Hematopoietic multipotent progenitor cell treated with erythropoietin and hydrocortisone succinate and interleukin-3 and kit ligand, for 15 days (in vitro differentiated cells): ENCODE measurements around the gene DHRSX.
"Not testable (repeated sequence)": the region's sequence is repeated elsewhere in the genome, so short reads cannot be mapped to it uniquely, and the experiment has no call there.

Source experiments
- DNase-seq: peaks from one replicate; pipeline ENCODE4 v3.0.0-alpha.2; 2015; ENCODE audit warnings: low spot score

DHRSX gene

DNA sequence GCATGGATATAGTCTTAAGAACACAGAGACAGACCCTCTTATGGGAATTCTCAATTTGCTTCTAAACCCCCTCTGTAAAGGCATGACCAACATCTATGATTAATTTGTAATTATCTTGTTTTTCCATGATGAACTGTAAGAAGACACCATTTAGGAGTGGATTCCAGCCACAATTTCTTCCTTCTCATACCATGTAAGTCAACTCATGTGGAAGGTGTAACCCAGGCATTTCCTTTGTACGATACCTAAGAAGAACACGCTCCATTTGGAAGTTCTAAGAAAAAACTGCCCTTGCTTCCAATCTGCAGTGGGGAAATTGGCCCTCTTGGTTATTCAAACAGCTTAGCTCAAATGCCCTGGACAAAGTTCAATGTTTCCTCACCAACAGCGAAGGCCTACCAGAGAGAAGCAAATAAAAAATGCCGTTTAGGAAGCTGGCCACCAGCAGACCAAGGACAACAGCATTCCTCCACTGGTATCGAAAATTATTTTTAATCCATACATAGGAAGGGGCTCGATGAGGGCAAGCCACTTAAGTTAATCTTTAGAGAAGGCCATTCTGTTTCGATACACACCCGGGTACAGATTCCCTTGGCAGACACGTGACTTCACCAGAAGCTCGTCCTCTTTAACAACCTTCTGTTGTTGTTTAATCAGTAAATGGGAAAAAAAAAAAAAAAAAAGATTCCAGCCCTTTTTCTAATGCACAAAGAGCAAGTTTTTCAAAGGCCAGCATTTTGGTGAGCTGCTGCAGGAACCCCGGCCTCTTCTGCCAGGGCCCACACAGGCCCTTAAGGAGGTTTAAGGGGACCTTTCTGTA lies 2.6 kb downstream of the DHRSX start:
- DNase-seq = no peak

DNA sequence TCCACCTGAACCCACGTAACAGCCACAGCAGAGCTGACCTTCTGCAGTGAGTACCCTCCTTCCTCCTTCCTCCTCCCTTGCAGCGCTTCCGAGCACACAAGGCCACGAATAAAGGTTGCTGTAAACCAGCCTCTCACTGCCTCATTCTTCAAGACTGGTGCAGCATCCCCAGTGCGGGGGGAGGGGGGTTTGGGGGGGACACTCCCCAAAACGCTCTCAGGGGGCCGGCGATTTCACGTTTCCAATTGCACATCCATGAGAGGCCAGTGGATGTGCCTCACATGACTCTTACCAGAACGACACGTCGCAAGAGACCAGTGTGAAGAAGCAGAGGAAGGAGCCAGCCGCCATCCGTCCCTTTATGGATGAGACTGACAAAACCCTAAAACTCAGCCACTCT lies 5.2 kb downstream of the DHRSX start:
- no peak for DNase-seq

DNA sequence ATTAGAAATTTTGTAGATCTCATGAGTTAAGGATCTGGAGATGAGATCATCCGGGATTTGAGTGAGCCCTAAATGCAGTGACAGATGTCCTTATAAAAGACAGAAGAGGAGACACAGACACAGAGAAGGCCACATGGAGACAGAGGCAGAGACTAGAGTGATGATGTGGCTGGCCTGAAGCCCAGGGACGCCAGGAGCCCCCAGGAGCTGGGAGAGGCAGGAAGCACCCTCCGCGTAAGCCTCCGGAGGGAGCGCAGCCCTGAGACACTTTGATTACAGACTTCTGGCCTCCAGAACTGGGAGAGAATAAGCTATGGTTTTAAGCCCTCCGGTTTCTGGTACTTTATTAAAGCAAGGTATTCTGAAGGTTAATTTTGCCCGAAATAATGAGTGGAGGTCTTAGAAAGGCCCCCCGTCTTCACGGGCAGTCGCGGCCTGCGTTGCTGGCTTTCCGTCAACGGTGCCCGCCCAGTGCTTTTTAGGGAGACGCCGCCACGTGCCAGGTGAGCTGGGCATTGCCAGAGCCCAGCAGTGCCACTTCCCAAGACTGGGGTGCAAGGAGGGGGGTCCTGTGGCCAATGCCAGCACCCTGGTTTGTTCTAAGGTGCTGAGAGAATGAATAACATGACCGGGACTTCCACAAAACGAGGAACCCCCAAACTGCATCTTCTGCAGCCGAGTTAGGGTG lies 8.1 kb downstream of the DHRSX start:
- DNase-seq = no peak

DNA sequence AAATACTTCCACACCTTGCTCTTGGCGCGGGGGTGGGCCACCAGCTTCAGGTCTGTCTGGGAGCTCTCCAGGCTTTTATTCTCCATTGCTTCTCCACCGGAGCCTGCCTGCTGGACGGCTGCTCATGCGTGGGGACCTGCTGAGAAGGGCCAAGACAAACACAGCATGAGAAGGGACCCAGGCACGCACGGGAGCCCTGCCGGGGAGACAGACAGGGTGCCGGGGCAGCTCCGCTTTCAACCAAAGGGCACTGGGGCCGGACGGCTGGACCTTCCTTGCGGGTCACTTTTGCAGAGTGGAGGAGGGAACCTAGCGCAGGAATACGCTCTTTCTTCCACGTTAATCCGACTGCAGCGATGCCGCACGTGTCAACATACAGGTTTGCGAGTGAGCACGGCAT lies 10.1 kb downstream of the DHRSX start:
- DNase-seq = no peak

DNA sequence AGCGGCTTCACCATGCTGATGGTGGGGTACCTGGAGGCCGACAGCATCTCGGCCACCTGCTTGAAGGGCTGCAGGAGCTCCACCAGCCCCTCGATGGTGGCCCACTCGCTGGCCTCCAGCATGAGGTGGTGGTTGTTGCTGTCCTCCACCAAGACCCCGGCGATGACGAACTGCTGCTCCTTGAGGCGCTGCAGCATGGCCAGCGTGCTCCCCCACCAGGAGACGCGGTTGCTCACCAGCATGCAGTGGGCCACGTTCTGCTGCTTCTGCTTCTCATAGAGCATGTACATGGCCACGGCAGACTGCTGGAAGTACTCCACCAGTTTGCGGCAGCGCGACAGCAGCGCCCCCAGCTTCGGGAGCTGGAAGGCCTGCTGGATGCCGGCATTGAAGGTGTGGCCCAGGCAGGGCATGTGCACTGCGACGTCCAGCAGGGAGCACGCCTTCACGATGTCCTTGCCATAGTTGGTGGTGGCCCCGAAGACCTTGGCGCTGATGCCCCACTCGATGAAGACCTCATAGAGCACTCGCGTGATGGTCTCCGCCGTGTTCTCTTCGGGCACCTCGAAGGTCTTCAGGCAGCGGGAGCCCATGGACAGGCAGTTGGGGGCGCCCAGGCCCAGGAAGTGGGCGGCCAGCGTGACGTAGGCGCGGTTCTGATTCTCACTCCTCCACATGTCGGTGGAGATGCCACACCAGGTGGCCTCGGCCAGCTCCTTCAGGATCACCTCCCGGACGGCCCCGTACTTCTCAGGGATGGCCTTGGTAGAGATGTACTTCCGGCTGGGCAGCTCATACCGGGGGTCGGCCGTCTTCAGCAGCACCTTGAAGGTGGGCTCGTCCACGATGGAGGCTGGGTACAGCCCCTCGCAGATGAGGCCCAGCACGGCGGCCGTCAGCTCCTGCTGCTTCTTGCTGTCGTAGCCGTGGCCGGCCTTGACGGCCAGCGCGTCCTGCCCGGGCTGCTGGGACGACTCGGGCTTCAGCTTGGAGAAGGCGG lies 11.0 kb downstream of the DHRSX start:
- DNase-seq = no peak

DNA sequence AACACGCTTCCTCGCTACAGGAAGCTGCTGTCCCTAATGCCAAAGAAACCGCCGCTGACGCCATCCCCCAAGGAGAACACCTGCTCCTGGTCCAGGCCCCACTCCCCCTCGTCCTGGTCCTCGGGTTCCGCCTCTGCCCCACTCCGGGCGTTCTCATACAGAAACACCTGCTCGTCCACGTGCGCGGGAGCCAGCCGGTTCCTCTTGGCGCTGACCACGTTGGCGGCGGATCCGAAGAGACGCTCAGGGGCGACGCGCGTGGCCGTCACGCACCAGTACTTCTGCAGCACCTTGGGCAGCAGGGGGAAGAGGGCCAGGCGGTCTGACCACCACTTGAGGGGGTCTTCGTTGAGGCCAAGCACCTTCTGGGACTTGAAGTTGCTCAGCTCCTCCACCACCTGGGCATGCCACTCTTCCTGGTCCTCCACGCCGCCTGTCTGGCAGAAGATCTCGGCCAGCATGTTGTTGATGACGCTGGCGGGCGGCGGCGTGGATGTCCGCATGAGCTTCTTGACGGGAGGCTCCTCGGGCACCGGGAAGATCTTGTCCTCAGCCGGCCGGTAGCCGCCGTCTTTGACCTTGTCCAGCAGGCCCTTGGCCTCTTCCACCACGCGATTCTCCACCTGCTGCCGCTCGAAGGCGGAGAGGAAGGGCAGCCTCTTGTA lies 12.0 kb downstream of the DHRSX start:
- no peak for DNase-seq

DNA sequence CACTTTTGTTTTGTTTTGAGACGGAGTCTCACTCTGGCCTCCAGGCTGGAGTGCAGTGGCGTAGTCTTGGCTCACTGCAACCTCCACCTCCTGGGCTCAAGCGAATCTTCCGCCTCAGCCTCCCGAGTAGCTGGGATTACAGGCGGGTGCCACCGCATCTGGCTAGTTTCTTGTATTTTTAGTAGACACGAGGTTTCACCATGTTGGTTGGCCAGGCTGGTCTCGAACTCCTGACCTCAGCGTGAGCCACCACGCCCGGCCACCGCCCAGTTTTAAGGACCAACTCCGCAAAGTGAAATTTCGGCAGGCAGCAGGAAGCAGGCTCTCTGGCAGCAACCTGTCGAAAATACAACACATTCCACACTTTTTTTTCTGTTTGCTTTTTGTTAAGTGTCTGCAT lies 13.4 kb downstream of the DHRSX start:
- no peak for DNase-seq

DNA sequence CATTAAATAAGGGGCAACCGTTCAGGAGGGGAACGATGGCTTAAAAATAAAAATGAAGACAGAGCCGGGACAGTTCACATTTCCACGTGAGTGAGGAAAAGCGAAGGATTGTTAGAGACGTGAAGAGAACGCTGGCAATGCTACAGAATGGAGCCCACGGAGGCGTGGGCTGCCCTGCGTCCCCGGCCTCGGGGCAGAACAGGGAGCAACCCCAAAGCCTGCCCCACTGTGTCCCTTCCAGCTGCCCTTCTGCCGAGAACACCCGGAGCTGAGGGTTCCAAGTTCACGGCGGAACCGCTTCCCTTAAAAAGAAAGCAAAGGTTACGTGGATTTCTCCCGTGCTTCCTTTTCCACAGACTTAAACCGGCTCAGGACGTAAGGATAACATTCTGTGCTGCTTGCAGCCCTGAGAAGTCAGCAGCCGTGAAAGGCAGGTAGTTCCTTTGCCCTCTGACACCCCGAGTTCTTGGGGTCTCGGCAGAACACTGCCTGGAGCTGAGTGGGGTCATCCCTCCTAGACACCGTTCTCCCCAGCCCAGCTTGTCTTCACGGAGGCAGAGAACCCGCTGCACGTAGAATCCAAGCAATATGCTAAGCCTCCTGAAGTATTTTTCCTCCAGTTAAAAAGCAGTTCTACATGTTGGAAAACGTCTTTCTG lies 14.2 kb downstream of the DHRSX start:
- DNase-seq = no peak

DNA sequence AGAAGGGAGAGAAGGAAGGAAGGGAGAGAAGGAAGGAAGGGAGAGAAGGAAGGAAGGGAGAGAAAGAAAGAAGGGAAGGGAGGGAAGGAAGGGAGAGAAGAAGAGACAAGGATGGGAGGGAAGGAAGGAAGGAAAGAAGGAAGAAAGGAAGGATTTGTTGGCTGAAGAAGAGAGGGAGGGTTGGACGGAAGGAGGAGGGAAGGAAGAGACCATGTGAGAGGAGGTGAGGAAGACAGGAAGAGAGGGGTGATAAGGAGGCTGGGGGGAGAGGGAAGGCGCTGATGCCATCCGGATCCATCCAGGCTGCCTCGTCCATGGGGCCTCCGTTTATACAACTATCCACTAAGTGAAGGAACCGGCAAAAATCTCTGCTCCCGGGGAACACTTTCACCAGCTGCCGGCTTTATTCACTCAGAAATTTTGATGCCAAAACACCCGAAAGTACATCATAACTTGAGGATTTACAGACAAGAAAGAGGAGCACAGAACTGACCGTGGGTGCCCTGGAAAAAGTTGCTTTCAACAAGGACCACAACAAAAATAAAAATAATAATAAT lies 14.9 kb downstream of the DHRSX start:
- no peak for DNase-seq

DNA sequence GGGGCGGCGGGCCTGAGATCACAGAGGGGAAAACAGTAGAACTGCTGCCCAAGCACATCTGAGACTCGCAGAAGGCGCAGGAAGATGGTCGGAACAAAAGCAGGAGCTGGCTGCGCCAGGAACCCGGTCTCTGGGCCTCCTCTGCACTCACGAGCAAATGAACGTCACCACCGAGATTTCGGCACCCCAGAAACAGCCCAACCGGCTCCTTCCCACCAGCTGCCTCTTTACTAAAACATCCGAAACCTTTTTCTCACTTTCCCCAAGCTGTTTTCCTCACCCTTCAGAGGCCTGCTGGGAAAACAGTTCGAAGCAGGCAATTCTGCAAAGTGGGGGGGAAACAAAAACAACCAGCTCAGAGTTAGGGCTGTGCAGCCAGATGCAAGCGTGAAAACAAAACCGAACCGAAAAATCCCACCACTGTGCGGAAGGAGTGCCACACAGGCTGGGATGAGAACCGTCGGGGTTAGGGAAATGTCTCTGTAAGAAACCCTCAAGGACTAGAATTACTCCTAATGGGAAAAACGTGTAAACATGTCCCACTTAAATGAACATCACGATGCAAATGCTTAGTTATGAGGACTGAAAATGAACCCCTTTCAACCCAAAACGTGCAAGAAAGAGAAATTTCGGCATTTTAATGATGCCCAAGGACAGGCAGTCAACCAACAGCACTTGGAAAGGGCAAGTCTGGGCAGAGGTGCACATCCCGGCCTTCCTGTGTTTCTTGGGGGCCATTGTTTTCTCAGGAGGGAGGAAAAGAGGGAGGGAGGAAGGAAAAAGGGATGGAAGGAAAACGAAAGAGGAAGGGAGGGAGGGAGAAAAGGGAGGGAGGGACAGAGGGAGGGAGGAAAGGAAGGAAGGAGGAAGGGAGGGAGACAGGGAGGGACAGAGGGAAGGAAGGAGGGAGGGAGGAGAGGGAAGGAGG lies 15.8 kb downstream of the DHRSX start:
- DNase-seq = no peak

DNA sequence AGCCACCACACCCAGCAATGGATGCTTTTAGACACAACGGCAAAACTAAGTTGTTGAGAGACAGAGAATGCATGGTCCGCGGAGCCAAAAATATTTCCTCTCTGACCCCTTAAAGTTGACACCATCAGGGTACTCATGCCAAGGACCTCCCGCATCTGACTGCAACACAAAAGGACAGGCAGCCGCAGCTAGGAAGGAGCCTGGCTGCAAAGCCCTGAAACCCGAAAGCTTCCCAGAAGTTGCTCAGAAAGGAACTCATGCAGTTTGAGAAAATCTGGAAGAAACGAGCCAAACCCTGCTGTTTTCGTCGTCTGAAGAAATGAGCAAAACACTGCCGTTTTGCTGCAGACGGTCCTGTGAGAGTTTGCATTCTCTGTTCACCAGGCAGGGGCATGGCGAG lies 16.5 kb downstream of the DHRSX start:
- no peak for DNase-seq

DNA sequence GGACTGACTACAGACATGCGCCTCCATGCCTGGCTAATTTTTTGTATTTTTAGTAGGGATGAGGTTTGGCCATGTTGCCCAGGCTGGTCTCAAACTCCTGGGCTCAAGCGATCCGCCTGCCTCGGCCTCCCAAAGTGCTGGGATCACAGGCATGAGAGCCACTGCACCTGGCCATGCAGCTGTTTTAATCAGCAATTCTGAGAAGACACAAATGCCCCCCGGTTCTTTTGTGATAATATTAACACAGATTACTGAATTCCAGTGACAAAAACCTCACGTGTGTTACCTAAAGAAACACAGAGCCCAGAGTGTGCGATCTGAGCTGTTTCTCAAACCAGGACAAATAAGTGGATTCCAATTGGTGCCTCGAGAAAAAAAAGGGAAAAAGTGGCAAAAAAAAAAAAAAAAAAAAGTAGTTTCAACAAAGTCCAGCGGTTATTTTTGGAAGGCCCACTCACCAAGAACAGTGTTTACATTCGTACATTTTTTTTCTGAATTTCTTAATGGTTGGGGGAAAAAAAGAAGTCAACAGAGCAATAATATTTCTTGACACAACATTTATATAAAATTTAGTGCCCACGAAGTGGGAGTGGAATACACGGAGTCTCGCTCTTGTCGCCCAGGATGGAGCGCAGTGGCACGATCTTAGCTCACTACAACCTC lies 17.2 kb downstream of the DHRSX start:
- no peak for DNase-seq

DNA sequence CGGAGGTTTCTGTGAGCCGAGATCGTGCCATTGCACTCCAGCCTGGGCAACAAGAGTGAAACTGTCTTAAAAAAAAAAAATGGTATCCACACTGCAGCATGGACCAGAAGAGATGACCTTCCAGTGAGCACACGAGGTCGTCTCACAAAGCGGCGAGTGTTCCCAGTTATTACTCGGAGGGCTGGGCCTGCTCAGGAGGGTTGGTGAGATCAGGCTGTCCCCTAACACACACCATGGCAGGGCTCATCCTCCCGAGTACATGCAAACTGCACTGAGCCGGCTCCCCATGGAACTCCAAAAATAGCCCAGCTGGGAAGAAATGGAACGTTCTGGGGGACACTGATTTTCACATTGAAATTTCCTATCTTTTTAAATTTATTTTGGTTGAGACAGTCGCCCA lies 19.2 kb downstream of the DHRSX start:
- not testable (repeated sequence) for DNase-seq

DNA sequence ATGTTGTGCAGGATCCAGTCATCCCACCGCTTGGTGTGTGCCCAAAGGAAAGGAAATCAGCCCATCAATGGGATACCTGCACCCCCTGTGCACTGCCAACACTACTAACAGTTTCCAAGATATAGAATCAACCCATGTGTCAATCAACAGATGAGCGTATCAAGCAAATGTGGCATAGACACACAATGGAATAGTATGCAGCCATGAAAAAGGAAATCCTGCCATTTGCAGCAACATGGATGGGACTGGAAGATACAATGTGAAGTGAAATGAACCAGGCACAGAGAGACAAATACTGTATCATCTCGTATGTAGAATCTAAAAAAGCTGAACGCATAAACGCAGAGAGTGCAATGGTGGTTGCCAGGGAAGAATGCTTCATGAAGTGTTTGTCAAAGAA lies 20.8 kb downstream of the DHRSX start:
- not testable (repeated sequence) for DNase-seq

DNA sequence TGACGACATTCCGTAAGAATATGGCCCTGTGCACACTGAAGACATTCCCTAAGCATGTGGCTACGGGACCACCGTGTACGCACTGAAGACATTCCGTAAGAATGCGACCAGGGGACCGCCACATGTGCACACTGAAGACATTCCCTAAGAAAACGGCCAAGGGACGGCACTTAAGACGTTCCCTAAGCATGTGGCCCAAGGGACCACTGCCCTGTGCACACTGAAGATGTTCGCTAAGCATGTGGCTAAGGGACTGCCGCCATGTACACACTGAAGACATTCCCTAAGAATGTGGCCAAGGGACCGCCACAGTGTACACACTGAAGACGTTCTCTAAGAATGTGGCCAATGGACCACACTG lies 21.4 kb downstream of the DHRSX start:
- no peak for DNase-seq

DNA sequence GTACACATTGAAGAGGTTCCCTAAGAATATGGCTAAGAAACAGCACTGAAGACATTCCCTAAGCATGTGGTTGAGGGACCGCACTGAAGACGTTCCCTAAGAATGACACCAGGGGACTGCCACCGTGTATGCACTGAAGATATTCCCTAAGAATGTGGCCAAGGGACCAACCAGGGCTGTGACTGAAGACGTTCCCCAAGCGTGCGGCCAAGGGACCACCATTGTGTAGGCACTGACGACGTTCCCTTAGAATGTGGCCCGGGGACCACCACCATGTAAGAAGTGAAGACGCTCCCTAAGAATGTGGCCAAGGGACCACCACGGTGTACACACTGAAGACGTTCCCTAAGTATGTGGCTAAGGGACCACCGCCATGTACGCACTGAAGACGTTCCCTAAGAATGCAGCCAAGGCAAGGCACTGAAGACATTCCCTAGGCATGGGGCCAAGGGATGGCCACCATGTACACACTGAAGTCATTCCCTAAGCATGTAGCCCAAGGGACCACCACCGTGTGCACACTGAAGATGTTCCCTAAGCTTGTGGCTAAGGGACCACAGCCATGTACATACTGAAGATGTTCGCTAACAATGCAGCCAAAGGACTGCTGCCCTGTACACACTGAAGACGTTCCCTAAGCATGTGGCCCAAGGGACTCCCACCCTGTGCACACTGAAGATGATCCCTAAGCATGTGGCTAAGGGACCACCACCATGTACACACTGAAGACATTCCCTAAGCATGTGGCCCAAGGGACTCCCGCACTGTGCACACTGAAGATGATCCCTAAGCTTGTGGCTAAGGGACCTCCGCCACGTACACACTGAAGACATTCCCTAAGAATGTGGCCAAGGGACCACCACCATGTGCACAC lies 22.0 kb downstream of the DHRSX start:
- DNase-seq = no peak

DNA sequence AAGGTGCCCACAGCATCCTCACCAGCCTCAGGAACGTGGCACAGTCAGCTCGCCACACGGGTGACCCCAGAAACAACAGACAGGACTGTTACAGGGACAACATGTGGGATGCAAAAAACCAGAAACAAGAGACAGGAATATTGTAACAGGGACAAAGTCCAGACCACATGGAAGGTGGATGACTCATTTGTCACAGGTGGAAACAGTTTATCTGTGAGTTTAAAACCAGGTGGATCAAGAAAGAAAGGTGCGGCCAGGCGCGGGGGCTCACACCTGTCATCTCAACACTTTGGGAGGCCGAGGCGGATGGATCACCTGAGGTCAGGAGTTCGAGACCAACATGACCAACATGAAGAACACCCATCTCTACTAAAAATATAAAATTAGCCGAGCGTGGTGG lies 23.5 kb downstream of the DHRSX start:
- DNase-seq = not testable (repeated sequence)

DNA sequence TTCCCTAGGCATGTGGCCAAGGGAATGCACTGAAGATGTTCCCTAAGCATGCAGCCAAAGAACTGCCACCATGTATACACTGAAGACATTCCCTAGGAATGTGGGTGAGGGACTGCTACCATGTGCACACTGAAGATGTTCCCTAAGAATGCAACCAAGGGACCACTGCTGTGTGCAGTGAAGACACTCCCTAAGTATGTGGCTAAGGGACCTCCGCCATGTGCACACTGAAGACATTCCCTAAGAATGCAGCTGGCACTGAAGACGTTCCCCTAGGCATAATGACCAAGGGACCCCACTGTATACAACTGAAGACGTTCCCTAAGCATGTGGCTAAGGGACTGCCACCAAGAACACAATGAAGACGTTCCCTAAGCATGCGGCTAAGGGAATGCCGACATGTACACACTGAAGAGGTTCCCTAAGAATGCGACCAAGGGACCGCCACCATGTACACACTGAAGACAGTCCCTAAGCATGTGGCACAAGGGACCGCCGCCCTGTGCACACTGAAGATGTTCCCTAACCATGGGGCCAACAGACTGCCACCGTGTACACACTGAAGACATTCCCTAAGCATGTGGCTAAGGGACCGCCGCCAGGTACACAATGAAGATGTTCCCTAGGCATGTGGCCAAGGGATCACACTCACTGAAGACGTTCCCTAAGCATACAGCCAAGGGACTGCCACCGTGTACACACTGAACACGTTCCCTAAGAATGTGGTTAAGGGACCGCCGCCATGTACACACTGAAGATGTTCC lies 25.6 kb downstream of the DHRSX start:
- DNase-seq = no peak
